ENCODE measurements around the gene KAT2B.

The KAT2B gene

GRCh38 chr3:20125897-20126296 lies 85.7 kb downstream of the KAT2B start:
- Histone ChIP-seq H3K27ac (no peak overlapping the region), H3K4me2 (no peak overlapping the region), H2AFZ (ENCODE audit: low read depth) (no peak overlapping the region)

GRCh38 chr3:20128358-20128757 lies 88.1 kb downstream of the KAT2B start:
- Histone ChIP-seq H2AFZ (ENCODE audit: low read depth) (no peak overlapping the region), H3K4me1 (ENCODE audit: low read depth, poor library complexity, severe bottlenecking) (no peaks in the 10 kb centered on the region), H3K4me2 (no peak overlapping the region), H3K9ac (no peak overlapping the region), H3K27me3 (ENCODE audit: insufficient read depth, low read depth) (no peaks in the 10 kb centered on the region), H3K27ac (no peak overlapping the region), H3K36me3 (ENCODE audit: insufficient read depth) (no peaks in the 10 kb centered on the region), H3K79me2 (ENCODE audit: insufficient read depth, low read depth) (no peaks in the 10 kb centered on the region), H4K20me1 (ENCODE audit: insufficient read depth) (no peaks in the 10 kb centered on the region), H3K4me3 (IDR thresholded peaks at IDR 0.05; ENCODE audit: insufficient read depth, low read depth, low read length) (no peak overlapping the region)
- no peak for TF ChIP-seq CTCF (conservative IDR thresholded peaks at IDR 0.05; ENCODE audit: low read depth, low read length)

More at GRCh38 chr3:20125897-20126296, 85.7 kb downstream of the KAT2B start:
- Histone ChIP-seq H3K79me2 (ENCODE audit: insufficient read depth, low read depth) (no peaks in the 10 kb centered on the region), H3K27me3 (ENCODE audit: insufficient read depth, low read depth) (no peaks in the 10 kb centered on the region), H3K36me3 (ENCODE audit: insufficient read depth) (no peaks in the 10 kb centered on the region), H4K20me1 (ENCODE audit: insufficient read depth) (no peaks in the 10 kb centered on the region), H3K4me1 (ENCODE audit: low read depth, poor library complexity, severe bottlenecking) (no peaks in the 10 kb centered on the region), H3K4me3 (IDR thresholded peaks at IDR 0.05; ENCODE audit: insufficient read depth, low read depth, low read length) (no peak overlapping the region), H3K9ac (no peak overlapping the region)
- no peak for TF ChIP-seq CTCF (conservative IDR thresholded peaks at IDR 0.05; ENCODE audit: low read depth, low read length)

DNA sequence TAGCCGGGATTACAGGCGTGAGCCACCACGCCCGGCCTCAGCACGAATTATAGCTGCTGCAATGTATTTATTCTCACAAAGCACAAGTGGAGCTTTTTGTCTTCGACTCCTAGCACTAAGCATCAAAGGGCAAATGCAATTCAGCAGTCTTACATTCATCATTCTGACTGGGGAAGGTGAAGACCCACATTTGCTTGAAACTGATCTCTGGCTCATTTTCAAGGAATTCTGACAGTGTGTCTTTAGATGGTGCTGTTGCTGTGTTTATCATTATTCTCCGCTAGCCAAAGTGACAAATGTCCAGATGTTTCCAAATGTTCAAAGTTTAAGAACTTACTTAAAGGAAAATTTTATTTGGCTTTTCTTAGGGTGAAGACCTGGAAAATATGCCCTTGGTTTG lies 89.9 kb downstream of the KAT2B start:
- H3K4me2 ChIP-seq, result no peak overlapping the region
- H3K36me3 ChIP-seq (ENCODE audit: insufficient read depth), result no peaks in the 10 kb centered on the region
- H3K4me3 ChIP-seq (IDR thresholded peaks at IDR 0.05; ENCODE audit: insufficient read depth, low read depth, low read length), result no peak overlapping the region
- H3K27me3 ChIP-seq (ENCODE audit: insufficient read depth, low read depth), result no peaks in the 10 kb centered on the region
- H3K27ac ChIP-seq, result no peak overlapping the region
- H3K4me1 ChIP-seq (ENCODE audit: low read depth, poor library complexity, severe bottlenecking), result no peaks in the 10 kb centered on the region
- H3K79me2 ChIP-seq (ENCODE audit: insufficient read depth, low read depth), result no peaks in the 10 kb centered on the region
- no peaks in the 10 kb centered on the region for H4K20me1 ChIP-seq (ENCODE audit: insufficient read depth)
- no peak overlapping the region for H3K9ac ChIP-seq
- TF ChIP-seq CTCF (conservative IDR thresholded peaks at IDR 0.05; ENCODE audit: low read depth, low read length), result no peak
- H2AFZ ChIP-seq (ENCODE audit: low read depth), result no peak overlapping the region

- Histone ChIP-seq H3K9ac (no peak overlapping the region), H3K4me3 (IDR thresholded peaks at IDR 0.05; ENCODE audit: insufficient read depth, low read depth, low read length) (no peak overlapping the region), H2AFZ (ENCODE audit: low read depth) (no peak overlapping the region), H3K27ac (no peak overlapping the region), H3K27me3 (ENCODE audit: insufficient read depth, low read depth) (no peaks in the 10 kb centered on the region), H3K4me1 (ENCODE audit: low read depth, poor library complexity, severe bottlenecking) (no peaks in the 10 kb centered on the region), H4K20me1 (ENCODE audit: insufficient read depth) (no peaks in the 10 kb centered on the region), H3K79me2 (ENCODE audit: insufficient read depth, low read depth) (no peaks in the 10 kb centered on the region), H3K36me3 (ENCODE audit: insufficient read depth) (no peaks in the 10 kb centered on the region), H3K4me2 (no peak overlapping the region)
- no peak for TF ChIP-seq CTCF (conservative IDR thresholded peaks at IDR 0.05; ENCODE audit: low read depth, low read length)
Observed at GRCh38 chr3:20136231-20136630, 96.0 kb downstream of the KAT2B start.
